Measurements from ENCODE around the gene IGFL2.

IGFL2 gene

GRCh38 chr19:46209472-46209871, 61.4 kb downstream of the IGFL2 start:
- no peaks in the 10 kb centered on the region for H3K27me3 ChIP-seq (ENCODE audit: control insufficient read depth, insufficient read depth, low read length)
- no peak for TF ChIP-seq CTCF (IDR thresholded peaks at IDR 0.05)

GRCh38 chr19:46210669-46211068, 62.6 kb downstream of the IGFL2 start:
- H2AFZ ChIP-seq: peak overlapping the region; percentile 87
- no peak overlapping the region for H3K9ac ChIP-seq
- H3K27ac ChIP-seq: peak overlapping the region; percentile 88
- no peak for TF ChIP-seq CTCF (IDR thresholded peaks at IDR 0.05)
- H3K27me3 ChIP-seq (ENCODE audit: control insufficient read depth, insufficient read depth, low read length): no peaks in the 10 kb centered on the region
- no peaks in the 10 kb centered on the region for H3K9me3 ChIP-seq (ENCODE audit: control insufficient read depth, low read length)
- no peaks in the 10 kb centered on the region for H3K79me2 ChIP-seq
- H3K4me1 ChIP-seq: peaks cover 17% of the 10 kb centered on the region
- H3K4me3 ChIP-seq (ENCODE audit: low read depth, low read length): no peak overlapping the region
- H3K36me3 ChIP-seq (ENCODE audit: control insufficient read depth, insufficient read depth, low read length): no peaks in the 10 kb centered on the region
- H3K4me2 ChIP-seq (ENCODE audit: low read length): no peak overlapping the region

More at GRCh38 chr19:46209472-46209871, 61.4 kb downstream of the IGFL2 start:
- no peak overlapping the region for H3K4me3 ChIP-seq (ENCODE audit: low read depth, low read length)
- H3K4me2 ChIP-seq (ENCODE audit: low read length): no peak overlapping the region
- H3K9me3 ChIP-seq (ENCODE audit: control insufficient read depth, low read length): no peaks in the 10 kb centered on the region
- H3K79me2 ChIP-seq: no peaks in the 10 kb centered on the region
- H3K36me3 ChIP-seq (ENCODE audit: control insufficient read depth, insufficient read depth, low read length): no peaks in the 10 kb centered on the region
- peaks cover 17% of the 10 kb centered on the region for H3K4me1 ChIP-seq
- no peak overlapping the region for H3K27ac ChIP-seq
- no peak overlapping the region for H2AFZ ChIP-seq
- H3K9ac ChIP-seq: no peak overlapping the region

Data from parathyroid adenoma (tissue), 2 donors.